Measurements from ENCODE around the gene LHX5.
A peak's percentile ranks its signal among the peaks of the same experiment; 100 is the strongest.
"Not testable (repeated sequence)": the region's sequence is repeated elsewhere in the genome, so short reads cannot be mapped to it uniquely, and the experiment has no call there.

The LHX5 gene

DNA sequence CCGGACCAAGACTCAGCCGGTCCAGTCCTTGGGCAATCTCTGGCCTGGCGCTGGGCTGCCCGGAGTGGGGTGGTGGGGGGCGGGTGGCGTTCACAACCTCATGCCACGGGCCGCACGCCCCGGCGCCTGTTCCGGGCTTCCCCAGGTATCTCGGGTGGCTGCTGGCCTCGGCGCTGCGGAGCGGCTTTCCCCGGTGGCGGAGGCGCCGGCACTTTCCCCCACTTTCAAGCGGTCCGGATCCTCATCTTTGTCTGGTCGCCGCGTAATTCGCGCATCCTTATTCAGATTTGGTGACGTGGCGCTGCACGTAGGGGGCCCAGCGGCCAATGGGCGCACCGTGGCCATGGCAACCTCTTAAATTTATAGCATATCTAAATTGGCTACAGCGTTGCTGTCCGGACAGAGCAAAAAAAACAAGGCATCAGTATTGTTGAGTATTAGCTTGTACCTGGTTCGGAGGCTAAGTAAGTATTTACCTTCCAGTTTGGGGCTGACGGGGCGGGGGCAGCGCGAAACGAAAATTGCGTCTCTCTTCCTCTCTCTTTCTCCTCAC, at the start of gene LHX5:
TSS of gene LHX5 (minus strand) at position 253 of the 553 bp plus-strand sequence. CDS start 373 bp downstream, outside the sequence.
- DNase-seq = no peak

DNA sequence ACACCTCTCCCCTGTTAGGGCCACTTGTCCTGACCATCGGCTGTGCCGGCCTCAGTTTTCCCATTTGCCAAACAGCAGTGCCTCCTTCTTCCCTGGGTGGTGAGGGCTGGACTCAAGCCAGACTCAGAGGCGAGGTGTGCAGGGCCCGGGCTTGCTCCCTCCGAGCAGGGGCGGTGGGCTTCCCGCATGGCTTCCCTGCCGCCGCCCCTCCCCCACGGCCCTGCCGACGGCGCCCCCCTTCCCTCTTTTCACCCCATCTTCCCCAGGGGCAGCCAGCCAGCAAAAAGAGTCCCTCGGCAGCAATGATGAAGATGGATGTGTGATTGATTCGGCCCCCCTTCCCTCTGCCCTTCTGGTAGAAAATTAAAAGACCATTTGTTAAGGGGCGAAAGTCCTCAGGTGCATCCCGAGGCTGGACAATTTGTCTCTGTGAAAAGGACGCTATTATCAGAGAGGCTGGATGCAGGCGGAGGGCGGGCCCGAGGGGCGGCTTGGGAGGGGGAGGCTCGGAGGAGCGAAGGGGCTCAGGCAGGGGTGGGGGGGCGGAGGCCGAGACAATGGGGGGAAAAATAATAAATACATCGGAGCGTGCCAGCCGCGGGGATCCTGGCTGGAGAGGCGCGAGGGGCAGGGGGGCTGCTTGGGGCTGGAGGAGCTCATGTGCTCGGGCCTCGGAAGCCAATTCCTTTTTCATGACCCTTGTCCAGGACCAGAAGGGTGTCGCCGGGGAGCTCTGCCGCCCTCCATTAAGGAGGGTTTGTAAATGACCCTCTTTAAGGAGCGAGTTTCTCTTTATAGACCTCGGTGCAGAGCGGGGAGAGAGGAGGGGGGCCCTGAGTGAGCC, 48.0 kb upstream of the LHX5 start:
- DNase-seq = no peak

DNA sequence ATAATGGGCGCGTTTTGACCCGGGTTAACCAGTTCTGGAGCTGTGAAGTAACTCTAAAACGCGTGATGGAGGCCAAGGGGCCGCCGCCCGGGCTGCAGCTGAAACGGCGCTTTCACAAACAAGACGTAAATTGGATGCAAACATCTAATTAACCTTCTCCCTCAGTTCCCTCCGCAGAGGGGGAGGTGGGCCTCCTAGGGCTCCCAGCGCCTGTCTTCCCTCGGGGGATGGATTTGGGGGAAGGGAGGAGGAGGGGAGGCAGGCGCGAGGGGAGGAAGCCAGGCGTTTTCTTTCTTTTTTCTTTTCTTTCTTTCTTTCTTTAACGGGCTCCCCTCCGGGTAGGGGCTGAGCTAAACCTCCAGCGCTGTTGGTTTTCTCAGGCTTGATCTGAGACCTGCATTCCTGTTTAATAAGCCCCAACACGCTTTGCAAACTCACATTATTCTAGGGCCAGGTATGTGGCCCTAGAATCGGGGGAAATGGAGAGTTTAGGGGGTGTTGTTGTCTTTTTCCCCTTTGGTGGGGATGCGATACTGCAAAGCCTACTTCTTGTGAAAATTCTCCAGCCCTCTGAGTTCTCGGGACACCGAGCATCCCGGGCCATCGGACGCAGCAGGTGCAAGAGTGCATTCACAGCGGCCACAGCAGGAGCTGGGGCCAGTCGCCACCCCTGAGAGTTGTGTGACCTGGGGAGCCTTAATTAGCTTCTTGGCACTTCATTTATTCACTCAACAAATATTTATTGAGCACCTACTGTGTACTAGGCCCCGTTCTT, 43.6 kb upstream of the LHX5 start:
- DNase-seq = no peak

DNA sequence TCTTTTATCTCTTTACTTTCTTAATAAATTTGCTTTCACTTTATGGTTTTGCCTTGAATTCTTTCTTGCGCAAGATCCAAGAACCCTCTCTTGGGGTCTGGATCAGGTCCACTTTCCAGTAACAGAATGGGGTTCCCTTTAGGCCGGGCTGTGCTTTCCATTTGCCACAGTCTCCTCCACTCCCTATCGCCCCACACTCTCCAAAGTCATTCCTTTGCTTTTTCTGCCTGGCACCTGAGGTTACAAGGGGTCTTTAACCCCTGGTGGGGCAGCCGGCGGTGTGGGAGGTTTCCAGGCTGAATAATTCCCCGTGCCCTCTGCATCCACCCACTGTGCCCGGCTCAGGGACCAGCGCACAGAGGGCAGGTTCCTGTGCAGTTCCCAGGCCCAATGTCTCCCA, 42.9 kb upstream of the LHX5 start:
- no peak for DNase-seq

DNA sequence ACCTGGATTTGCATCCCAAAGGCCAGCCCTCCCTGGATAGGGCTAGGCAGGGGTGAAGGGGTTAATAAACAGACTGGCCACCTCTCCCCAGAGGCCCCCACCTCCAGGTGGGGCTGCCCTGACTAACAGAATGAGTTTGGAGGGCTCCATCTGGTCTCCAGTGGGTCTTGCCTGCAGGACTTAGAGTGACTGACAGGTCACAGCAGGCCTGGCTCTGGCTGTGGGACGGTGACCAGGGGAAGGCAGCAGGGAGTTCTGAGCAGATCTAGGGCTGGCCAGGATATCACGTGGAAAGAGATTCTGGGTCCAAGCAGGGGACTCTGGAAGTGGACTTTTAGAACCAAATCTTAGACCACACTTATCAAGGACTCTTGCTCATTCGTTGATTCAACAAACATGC, 40.9 kb upstream of the LHX5 start:
- no peak for DNase-seq

DNA sequence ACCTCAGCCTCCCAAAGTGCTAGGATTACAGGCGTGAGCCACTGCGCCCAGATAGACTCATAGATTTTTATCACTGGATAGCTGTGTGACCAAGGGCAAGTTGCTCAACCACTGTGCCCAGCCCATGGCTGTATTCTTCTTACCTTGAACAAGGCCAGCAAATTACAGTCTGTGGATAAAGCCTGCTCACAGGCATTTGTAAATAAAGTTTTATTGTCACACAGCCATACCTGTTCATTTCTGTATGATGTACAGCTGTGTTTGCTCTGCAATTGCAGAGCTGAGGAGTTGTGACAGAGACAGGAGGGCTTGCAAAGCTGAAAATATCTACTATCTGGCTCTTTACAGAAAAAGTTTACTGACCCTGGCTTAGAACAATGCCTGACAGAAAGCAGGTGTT, 35.2 kb upstream of the LHX5 start:
- DNase-seq = peak; percentile 40

DNA sequence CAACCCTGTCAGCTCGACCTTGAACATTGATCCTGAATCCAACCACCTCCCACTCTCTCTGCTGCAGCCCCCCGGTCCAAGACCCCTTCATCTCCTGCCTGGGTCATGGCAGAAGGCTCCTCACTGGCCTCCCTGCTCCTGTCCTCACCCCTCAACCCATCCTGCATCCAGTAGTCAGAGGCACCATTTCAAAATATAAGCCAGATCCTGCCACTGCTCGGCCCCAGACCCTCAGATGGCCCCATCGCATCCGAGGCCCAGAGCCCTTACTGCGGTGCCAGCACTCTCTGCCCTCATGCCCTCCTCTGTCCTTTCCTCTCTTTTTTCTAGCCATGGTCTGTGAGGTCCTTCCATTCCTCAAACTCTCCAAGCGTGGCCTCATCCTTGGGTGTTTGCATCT, 34.3 kb upstream of the LHX5 start:
- no peak for DNase-seq

DNA sequence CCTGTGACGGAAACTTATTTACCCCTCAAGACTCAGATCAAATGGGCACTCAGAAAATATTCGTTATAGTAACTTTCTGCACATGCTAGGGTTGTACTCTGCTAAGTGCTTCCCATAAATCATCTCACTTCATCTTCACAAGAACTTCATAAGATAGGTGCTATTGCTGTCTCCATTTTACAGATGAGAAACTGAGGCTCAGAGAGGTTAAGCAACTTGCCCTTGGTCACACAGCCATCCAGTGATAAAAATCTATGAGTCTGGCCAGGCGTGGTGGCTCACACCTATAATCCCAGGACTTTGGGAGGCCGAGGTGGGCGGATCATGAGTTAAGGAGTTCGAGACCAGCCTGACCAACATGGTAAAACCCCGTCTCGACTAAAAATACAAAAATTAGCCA, 33.2 kb upstream of the LHX5 start:
- no peak for DNase-seq

DNA sequence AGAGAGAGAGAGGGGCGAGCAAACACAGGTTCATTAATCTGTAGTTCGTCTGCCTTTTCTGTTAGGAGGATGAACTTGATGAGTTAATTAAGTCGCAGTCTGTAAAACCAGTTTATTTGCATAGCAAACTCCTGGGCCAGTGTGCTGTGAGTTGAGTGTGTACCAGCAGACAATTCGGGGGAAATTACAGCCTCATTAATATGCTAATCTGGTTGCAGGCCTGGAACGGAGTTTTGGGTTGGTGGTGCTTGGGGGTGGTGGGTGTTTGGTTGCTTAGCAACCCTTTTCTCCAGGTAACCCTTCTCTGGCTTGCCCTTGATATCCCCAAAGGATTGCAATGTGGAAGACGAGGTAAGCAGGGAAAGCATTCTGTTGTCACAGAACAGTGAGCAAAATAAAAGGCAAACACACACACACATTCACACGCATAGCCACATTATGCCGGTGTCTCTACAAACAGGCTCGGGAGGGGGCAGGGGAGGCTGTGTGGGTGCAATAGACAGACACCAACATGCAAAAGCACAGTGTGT, 29.2 kb upstream of the LHX5 start:
- DNase-seq = no peak

DNA sequence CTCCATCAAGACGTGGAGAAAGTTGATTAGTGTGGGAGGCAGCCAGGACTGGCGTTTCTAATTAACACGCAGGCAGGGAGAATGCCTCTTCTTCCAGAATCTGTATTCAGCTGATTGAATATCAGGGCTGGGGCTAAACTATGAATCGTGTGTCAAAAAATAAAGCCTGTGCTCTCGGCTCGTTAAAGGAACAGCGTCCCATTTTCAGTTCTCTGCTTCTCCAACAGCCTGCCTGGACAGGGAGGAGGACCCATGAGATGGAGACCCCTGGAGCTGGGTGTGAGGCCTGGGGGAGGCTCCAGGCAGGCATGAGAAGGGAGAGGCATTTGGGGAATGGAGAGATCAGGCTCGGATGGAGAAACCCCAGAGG, 28.6 kb upstream of the LHX5 start:
- no peak for DNase-seq

DNA sequence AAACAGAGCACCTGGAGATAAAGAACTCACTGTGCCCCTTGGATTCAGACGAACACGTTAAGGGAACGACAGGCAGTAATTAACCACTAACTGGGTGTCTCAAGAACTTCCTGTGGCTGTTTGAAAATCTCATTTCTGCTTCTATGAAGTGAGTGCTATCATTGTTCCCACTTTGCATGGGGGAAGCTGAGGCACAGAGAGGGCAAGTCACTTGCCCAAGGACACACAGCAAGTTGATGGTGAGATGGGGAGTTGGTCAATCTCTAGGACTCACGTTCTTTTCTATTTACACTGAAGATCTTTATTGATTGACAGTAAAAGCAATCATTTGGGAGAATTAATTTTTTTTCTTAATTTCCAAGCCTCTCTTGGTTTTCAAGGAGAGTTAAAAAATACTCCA, 26.8 kb upstream of the LHX5 start:
- DNase-seq = no peak

DNA sequence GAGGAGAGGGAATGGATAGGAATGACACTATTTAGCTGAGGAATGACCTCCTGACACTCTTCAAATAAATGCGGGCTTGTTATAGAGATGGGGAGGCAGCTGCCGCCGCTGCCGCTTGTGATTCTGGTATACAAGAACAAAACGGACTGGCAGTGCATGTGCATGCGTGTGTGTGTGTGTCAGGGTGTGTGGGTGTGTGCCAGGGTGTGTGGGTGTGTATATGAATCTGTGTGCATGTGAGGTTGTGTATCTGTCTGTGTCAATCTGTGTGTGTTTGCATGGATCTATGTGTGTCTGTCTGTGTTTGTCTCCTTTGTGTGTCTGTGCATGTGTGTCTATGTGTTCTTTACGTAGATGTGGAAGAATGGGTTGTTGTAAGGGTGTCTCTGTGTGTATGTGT, 26.0 kb upstream of the LHX5 start:
- DNase-seq = peak; percentile 13

DNA sequence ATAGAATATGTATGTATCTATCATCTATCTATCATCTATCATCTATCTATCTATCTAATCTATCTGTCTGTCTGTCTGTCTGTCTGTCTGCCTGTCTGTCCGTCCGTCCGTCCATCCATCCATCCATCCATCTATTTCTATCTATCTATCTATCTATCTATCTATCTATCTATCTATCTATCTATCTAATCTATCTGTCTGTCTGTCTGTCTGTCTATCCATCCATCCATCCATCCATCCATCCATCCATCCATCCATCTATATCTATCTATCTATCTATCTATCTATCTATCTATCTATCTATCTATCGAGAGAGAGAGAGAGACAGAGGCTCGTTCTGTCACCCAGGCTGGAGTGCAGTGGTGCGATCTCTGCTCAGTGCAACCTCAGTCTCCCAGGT, 24.3 kb upstream of the LHX5 start:
- not testable (repeated sequence) for DNase-seq

DNA sequence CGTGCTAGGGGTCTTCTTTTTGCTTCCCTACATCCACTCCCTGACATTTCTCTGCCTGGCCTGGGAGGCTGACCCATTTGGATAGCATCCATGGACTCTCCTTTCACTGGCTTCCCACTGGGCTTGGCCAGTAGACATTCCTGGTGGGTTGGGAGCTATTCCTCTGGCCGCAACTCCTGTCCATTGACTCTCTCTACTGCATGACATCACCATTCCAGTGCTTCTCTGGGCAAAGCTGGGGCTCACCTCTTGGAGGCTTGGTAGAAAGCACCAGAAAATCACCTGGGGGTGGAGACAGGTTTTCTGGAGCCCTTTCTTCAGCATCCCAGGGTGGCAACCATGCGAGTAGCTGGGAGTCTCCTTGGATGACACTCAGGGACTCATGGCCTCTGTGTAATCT, 16.7 kb upstream of the LHX5 start:
- no peak for DNase-seq

DNA sequence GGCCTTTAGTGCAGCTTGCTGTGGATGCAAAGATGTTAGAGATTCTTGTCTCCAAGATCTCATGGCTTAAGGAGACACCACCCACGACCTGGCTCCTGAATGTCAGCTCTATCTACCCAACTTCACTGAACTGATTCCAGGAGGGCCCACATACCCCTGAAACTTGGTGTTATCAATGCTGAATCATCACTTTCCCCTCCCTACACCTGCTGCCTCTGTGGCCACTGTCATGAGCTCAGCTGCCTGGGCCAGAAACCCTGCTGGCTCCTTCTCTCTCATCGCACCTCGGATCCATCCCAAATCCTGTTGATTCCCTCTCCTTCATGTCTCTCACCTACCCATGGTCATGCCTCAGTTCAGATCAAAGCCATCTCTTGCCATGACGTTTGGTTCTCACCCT, 15.1 kb upstream of the LHX5 start:
- DNase-seq = no peak

DNA sequence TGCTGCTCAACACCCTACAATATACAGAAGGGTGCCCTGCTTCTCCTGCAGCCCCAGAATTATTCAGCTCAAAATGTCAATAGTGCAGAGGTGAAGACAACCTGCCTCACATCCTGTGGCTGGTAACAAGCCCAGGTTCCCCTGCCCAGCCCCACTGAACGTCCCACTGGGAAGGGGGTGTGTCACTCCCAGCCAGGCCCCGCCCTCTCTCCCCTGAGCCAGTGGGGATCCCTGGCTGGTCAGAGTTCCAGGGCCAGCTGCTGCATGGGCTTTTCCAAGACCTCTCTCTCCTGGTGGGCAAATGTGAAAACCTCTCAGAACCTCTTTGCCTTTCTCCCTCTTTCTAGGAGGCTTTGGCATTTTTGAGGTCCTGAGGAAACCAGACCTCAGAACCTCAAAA, 13.7 kb upstream of the LHX5 start:
- no peak for DNase-seq

DNA sequence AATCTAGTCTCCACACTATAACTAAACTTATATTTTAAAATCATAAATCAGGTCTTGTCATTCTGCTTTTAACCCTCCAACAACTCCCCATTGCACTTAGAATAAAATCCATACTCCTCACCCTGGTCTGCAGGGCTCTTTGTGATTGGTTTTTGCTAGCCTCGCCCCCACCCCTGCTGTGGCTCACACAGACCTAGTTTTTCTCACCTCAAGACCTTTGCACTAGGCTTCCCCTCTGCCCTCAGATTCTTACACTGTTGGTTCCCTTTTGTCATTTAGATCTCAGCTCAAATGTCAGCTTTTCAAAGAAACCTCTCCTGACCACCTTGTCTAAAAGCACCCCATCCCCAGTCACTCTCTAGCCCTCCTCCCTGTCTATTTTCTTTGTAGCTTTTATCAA, 10.7 kb upstream of the LHX5 start:
- no peak for DNase-seq

DNA sequence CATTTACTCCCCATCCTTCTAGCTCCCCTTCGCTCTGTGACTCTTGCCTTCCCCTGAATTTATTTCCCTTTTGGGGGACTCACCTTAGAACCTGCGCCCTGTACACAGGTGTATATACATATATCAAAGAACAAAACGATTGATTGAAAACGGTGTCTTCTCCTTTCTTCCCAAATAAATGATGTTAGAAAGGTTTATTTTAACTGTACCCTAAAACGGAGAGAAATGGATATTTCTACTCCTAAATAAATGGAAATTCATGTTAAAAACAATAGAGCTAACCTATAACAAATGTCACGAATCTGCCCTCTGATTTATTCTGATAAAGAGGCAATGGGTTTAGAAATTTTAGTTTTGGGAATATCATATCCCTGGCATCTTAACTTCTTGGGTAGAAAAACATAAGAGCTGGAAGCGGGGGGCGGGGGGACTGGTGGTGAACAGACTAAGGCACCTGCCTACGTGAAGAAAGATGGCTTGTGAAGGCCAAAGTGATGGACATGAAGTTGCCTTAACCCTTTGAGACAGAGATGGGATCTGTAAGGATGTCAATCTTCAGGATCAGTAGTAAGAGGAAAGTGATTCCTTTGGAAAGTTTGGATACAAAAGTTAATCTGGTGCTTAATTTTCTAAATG, 8.8 kb upstream of the LHX5 start:
- DNase-seq = no peak

DNA sequence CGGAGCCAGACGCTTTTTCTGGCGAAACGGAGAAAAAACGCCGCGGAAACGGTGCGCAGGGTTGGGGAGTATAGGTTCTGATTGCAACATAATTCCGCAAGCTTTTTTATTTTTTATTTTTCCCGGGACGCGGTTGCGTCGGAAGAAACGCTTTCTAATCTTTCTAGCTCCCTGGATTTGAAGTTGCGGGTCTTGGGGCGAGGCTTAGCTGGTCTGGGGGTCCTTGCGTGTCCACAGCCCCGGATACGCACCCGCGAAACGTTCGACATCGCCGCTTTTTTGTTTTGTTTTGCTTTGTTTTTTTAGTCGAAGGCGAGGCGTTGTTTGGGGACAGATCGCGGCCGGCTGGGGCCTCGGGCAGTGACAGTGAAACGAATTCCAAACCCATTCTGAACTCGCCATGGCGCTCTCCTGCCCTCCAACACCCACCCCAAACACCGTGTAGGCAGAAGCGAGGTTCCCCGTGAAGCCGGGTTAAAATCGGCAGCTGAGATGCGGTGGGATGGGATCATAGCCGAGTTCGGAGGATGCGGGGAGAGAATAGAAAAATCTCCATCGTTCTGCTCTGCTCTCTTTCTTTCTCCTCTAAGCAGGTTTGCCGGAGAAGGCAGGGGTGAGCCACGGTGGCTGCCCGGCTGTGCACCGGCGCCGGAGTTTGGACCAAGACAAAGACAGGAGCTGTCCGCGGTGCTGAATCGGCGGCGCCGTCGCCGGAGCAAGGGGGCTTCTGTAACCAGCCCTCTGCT, 8.1 kb upstream of the LHX5 start:
- no peak for DNase-seq

DNA sequence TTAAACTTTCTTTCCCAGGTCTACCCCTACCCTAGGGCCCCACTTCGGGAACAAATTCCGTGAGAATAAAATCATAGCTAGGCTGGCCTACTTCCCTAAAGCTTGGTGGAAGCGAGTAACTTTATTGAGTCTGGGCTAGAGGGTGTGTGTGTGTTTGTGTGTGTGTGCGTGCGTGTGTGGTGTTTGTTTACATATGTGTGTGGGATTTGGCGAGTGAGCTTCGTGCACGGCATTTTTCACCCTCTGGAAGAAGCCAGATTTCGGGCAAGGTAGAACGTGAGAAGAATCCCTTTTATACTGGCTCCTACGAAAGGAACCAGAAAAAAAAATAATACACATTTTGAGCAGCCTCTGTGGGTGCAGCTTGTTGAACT, 7.5 kb upstream of the LHX5 start:
- DNase-seq = no peak

DNA sequence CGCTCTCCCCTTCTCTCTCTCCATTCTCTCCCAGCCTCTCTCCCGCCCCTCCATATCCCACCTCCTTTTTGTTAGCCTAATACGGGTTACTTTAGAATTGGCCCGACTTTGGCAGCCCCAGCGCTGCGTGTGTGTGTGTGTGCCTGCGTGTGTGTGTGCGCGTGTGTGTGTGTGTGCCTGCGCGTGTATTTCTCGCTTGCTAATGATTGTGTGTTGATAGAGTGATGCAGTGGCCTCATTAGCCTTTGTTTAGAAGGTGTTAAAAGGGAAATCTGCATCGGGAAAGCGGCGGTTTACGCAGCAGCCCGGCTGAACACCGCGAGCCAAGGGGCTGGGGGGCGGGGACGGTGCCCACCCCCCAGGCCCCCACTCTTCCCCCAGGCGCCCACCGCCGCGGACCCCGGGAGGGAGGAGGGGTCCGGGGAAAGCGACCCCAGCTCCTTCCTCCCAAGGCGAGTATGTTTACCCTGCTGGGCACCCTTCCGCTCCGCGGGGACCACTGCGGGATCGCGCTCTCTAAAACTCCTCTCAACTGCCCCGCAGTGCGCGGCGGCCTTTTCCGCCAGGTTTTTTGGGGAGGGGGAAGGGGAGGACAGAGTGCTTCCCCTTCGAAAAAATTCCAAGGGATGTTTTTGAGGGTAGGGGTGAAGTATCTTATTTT, 6.8 kb upstream of the LHX5 start:
- DNase-seq = no peak

DNA sequence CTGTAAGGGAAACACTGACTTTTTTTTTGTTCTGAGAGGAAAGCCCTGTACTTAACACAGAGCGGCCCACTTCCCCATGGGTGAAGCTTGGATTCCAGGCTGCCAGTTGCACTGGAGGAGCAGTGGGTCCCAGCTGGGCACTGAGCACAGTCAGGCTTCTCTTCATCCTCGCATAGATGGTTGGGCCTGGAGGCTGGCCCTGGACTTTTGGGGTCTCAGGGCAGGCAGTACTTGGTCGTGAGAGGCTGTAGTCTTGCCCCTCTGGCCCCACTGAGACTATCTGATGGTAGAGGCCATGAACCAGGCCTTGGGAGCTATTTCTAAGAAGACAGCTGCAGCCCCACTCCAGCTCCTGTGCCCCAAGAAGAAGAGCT, 6.2 kb upstream of the LHX5 start:
- DNase-seq = no peak

Data from SHP77 treated with DMSO at 0.1 percent for 48 hours (cell line).